NT2/D1 (cell line): ENCODE results near the gene TSPAN14.

ENCODE experiments used
- DNase-seq: peaks from one replicate; pipeline ENCODE4 v3.0.0-alpha.2; 2011; ENCODE audit warnings: low read depth, low spot score
- H3K27me3 ChIP-seq: 2 replicates; pipeline ENCODE4 v1.6.0; 2011; ENCODE audit warnings: mild to moderate bottlenecking; ENCODE audit not compliant: insufficient read length, insufficient read depth
- H3K36me3 ChIP-seq: 2 replicates; pipeline ENCODE4 v1.6.1; 2011; ENCODE audit warnings: mild to moderate bottlenecking, low read length, mixed read lengths; ENCODE audit not compliant: insufficient read depth, insufficient read length
- H3K4me1 ChIP-seq: 2 replicates; pipeline ENCODE4 v1.5.1; 2011; ENCODE audit not compliant: insufficient read depth, insufficient read length
- H3K4me3 ChIP-seq: 2 replicates; pipeline ENCODE4 v1.5.1; 2011; ENCODE audit warnings: low read depth; ENCODE audit not compliant: insufficient read length
- H3K9ac ChIP-seq: 2 replicates; pipeline ENCODE4 v1.6.0; 2011; ENCODE audit warnings: low read depth; ENCODE audit not compliant: insufficient read length
- H3K9me3 ChIP-seq: 2 replicates; pipeline ENCODE4 v1.5.1; 2011; ENCODE audit warnings: mild to moderate bottlenecking, low read length; ENCODE audit not compliant: insufficient read depth
- SUZ12 ChIP-seq: IDR thresholded peaks from 2 replicates; pipeline ENCODE4 v1.6.1; 2011; ENCODE audit not compliant: insufficient read length, insufficient read depth; ENCODE audit errors: extremely low read depth
- YY1 ChIP-seq: IDR thresholded peaks from 2 replicates; pipeline ENCODE4 v1.6.1; 2011; ENCODE audit not compliant: insufficient read length, insufficient read depth
- ZNF274 ChIP-seq: IDR thresholded peaks from 2 replicates; pipeline ENCODE4 v1.6.1; 2011; ENCODE audit warnings: mild to moderate bottlenecking, low read depth, low read length

TSPAN14 gene

DNA sequence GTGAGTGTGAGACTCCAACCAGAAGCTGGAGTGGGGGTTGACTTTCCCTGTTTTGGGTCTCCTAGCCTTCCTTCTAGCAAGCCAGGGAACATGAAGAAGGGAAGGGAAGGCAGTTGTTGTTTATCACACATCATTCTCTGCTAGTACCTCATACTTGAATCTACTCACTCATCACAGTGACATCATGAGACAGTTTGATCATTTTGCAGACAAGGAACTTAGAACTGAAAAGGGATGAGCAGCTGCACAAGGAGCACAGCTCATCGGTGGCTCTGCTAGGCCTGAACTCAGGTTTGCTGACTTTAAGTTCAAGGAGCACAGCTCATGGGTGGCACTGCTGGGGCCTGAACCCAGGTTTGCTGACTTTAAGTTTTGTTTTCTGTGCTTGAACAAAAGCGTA, 26.6 kb upstream of the TSPAN14 start:
- no peak overlapping the region for H3K4me3 ChIP-seq
- no peaks in the 10 kb centered on the region for H3K27me3 ChIP-seq
- H3K36me3 ChIP-seq: peaks cover 45% of the 10 kb centered on the region
- no peaks in the 10 kb centered on the region for H3K9me3 ChIP-seq
- no peak for DNase-seq
- H3K9ac ChIP-seq: no peak overlapping the region
- H3K4me1 ChIP-seq: no peaks in the 10 kb centered on the region
- TF ChIP-seq YY1: no peak
- TF ChIP-seq ZNF274: no peak
- TF ChIP-seq SUZ12: no peak

- H3K9me3 ChIP-seq: no peaks in the 10 kb centered on the region
- H3K9ac ChIP-seq: no peak overlapping the region
- DNase-seq: no peak
- no peak overlapping the region for H3K4me3 ChIP-seq
- H3K4me1 ChIP-seq: no peaks in the 10 kb centered on the region
- TF ChIP-seq YY1 (no peak), ZNF274 (no peak), SUZ12 (no peak)
- peaks cover 43% of the 10 kb centered on the region for H3K36me3 ChIP-seq
- H3K27me3 ChIP-seq: no peaks in the 10 kb centered on the region
These were observed 24.6 kb upstream of the TSPAN14 start for GRCh38 chr10:80429521-80429973.

- TF ChIP-seq ZNF274: no peak
- TF ChIP-seq YY1: no peak
- H3K9me3 ChIP-seq: no peaks in the 10 kb centered on the region
- H3K4me1 ChIP-seq: peaks cover 4% of the 10 kb centered on the region
- no peaks in the 10 kb centered on the region for H3K27me3 ChIP-seq
- DNase-seq: no peak
- H3K9ac ChIP-seq: no peak overlapping the region
- H3K4me3 ChIP-seq: no peak overlapping the region
- H3K36me3 ChIP-seq: peaks cover 17% of the 10 kb centered on the region
These were observed 21.0 kb upstream of the TSPAN14 start for GRCh38 chr10:80433134-80433533.

DNA sequence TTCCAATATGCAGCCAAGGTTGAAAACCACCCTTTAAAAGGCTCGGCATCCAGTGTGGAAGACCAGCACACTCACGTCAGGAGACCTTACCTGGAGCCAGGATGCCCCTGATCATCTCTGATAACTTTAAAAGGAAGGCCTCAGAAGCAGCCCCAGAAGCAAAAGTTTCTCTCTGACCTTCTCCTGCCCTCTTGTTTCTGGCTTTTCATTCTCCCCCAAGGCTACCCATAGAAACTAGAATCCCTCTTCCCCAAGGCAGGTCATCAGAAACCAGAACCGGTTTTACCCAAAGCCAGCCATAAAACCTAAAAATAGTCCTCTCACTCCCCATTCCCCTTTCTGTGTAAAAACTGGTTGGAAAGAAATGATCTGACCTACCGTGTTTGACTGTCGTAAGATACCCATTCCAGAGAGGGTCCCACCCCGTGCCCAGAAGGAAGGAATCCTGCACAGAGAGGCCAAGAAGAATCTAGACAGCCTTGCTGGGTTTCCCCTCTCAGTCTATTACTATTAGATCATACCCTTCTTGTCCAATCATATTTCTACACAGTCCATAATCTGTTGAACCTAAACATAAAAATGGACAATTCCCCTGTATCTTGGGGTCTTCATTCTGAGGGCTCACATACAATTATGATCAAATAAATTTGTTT, 17.5 kb upstream of the TSPAN14 start:
- no peak overlapping the region for H3K4me3 ChIP-seq
- no peak for TF ChIP-seq ZNF274
- TF ChIP-seq YY1: no peak
- no peak for TF ChIP-seq SUZ12
- H3K27me3 ChIP-seq: no peaks in the 10 kb centered on the region
- no peak for DNase-seq
- H3K9ac ChIP-seq: no peak overlapping the region
- H3K4me1 ChIP-seq: peaks cover 4% of the 10 kb centered on the region
- peaks cover 11% of the 10 kb centered on the region for H3K36me3 ChIP-seq
- no peaks in the 10 kb centered on the region for H3K9me3 ChIP-seq

GRCh38 chr10:80437227-80437626, 16.9 kb upstream of the TSPAN14 start:
- peaks cover 11% of the 10 kb centered on the region for H3K36me3 ChIP-seq
- no peak for DNase-seq
- H3K9me3 ChIP-seq: no peaks in the 10 kb centered on the region
- no peaks in the 10 kb centered on the region for H3K27me3 ChIP-seq
- peaks cover 4% of the 10 kb centered on the region for H3K4me1 ChIP-seq
- no peak for TF ChIP-seq SUZ12
- no peak for TF ChIP-seq YY1
- no peak for TF ChIP-seq ZNF274
- H3K4me3 ChIP-seq: no peak overlapping the region
- no peak overlapping the region for H3K9ac ChIP-seq

DNA sequence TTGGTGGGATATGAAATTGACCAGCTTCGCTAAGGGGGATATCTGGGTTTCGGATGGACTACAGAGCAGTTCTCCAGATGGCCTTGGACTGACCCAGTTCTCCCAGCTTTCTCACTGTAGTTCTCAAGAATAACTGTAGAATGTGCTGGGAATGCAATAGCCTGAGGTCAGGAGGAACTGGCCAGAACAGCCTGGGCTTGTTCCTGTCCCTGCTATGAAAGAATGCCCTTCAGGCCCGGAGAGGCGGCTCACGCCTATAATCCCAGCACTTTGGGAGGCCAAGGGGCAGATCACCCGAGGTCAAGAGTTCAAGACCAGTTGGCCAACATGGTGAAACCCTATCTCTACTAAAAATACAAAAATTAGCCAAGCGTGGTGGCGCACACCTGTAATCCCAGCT, 12.3 kb upstream of the TSPAN14 start:
- no peaks in the 10 kb centered on the region for H3K9me3 ChIP-seq
- H3K4me3 ChIP-seq: no peak overlapping the region
- H3K4me1 ChIP-seq: peaks cover 16% of the 10 kb centered on the region
- no peak for TF ChIP-seq SUZ12
- no peak for TF ChIP-seq ZNF274
- no peak for TF ChIP-seq YY1
- H3K36me3 ChIP-seq: no peaks in the 10 kb centered on the region
- no peak overlapping the region for H3K9ac ChIP-seq
- peaks cover 4% of the 10 kb centered on the region for H3K27me3 ChIP-seq
- no peak for DNase-seq

GRCh38 chr10:80442879-80443278, 11.2 kb upstream of the TSPAN14 start:
- no peaks in the 10 kb centered on the region for H3K36me3 ChIP-seq
- no peak overlapping the region for H3K4me3 ChIP-seq
- peaks cover 4% of the 10 kb centered on the region for H3K27me3 ChIP-seq
- no peak overlapping the region for H3K9ac ChIP-seq
- peaks cover 12% of the 10 kb centered on the region for H3K4me1 ChIP-seq
- DNase-seq: no peak
- TF ChIP-seq ZNF274 (no peak), SUZ12 (no peak), YY1 (no peak)
- H3K9me3 ChIP-seq: no peaks in the 10 kb centered on the region

- Histone ChIP-seq H3K9ac (no peak overlapping the region), H3K36me3 (no peaks in the 10 kb centered on the region), H3K27me3 (peaks cover 4% of the 10 kb centered on the region), H3K4me3 (no peak overlapping the region), H3K4me1 (peaks cover 12% of the 10 kb centered on the region), H3K9me3 (no peaks in the 10 kb centered on the region)
- no peak for TF ChIP-seq ZNF274
- no peak for TF ChIP-seq YY1
- TF ChIP-seq SUZ12: no peak
- no peak for DNase-seq
These were observed 10.6 kb upstream of the TSPAN14 start for GRCh38 chr10:80443531-80443974.
